ENCODE results near the gene SQSTM1.
"Not testable (repeated sequence)": the region's sequence is repeated elsewhere in the genome, so short reads cannot be mapped to it uniquely, and the experiment has no call there.

SQSTM1 gene

GRCh38 chr5:179820483-179821297, at the start of gene SQSTM1:
SQSTM1 (plus strand) TSS chr5:179820905; CDS start chr5:179820937, 32 bp downstream.
- DNase-seq (ENCODE audit: low read depth), result peak; percentile 82

- no peak for DNase-seq (ENCODE audit: low read depth)
These were observed 49.3 kb upstream of the SQSTM1 start for GRCh38 chr5:179771311-179771895.

- no peak for DNase-seq (ENCODE audit: low read depth)
These were observed 48.4 kb upstream of the SQSTM1 start for GRCh38 chr5:179772351-179772750.

GRCh38 chr5:179773686-179774040, 47.0 kb upstream of the SQSTM1 start:
- DNase-seq (ENCODE audit: low read depth), result no peak

GRCh38 chr5:179774442-179774841, 46.3 kb upstream of the SQSTM1 start:
- DNase-seq (ENCODE audit: low read depth), result no peak

GRCh38 chr5:179776411-179776938, 44.2 kb upstream of the SQSTM1 start:
- DNase-seq (ENCODE audit: low read depth), result no peak

GRCh38 chr5:179777456-179777855, 43.2 kb upstream of the SQSTM1 start:
- DNase-seq (ENCODE audit: low read depth), result no peak

- DNase-seq (ENCODE audit: low read depth), result no peak
These were observed 42.8 kb upstream of the SQSTM1 start for GRCh38 chr5:179777909-179778308.

GRCh38 chr5:179778591-179778990, 42.1 kb upstream of the SQSTM1 start:
- DNase-seq (ENCODE audit: low read depth), result no peak

- no peak for DNase-seq (ENCODE audit: low read depth)
These were observed 40.9 kb upstream of the SQSTM1 start for GRCh38 chr5:179779826-179780225.

- no peak for DNase-seq (ENCODE audit: low read depth)
These were observed 40.3 kb upstream of the SQSTM1 start for GRCh38 chr5:179780362-179780761.

- no peak for DNase-seq (ENCODE audit: low read depth)
These were observed 38.9 kb upstream of the SQSTM1 start for GRCh38 chr5:179781846-179782245.

- DNase-seq (ENCODE audit: low read depth), result no peak
These were observed 37.6 kb upstream of the SQSTM1 start for GRCh38 chr5:179783128-179783527.

- DNase-seq (ENCODE audit: low read depth), result no peak
These were observed 33.8 kb upstream of the SQSTM1 start for GRCh38 chr5:179786861-179787260.

GRCh38 chr5:179788193-179788854, 32.4 kb upstream of the SQSTM1 start:
- DNase-seq (ENCODE audit: low read depth), result no peak

- not testable (repeated sequence) for DNase-seq (ENCODE audit: low read depth)
These were observed 31.4 kb upstream of the SQSTM1 start for GRCh38 chr5:179789278-179789677.

- DNase-seq (ENCODE audit: low read depth), result no peak
These were observed 28.7 kb upstream of the SQSTM1 start for GRCh38 chr5:179791881-179792611.

- DNase-seq (ENCODE audit: low read depth), result no peak
These were observed 27.9 kb upstream of the SQSTM1 start for GRCh38 chr5:179792612-179793467.

GRCh38 chr5:179793468-179794139, 27.1 kb upstream of the SQSTM1 start, which contains the start of gene LTC4S:
LTC4S (plus strand) TSS chr5:179793986; CDS start chr5:179794081, 95 bp downstream.
- no peak for DNase-seq (ENCODE audit: low read depth)

- DNase-seq (ENCODE audit: low read depth), result no peak
These were observed 26.5 kb upstream of the SQSTM1 start for GRCh38 chr5:179794171-179794570.

GRCh38 chr5:179794575-179794974, 26.1 kb upstream of the SQSTM1 start:
- no peak for DNase-seq (ENCODE audit: low read depth)
